T follicular helper cell (primary cell): ENCODE measurements around the gene RFTN1.

ENCODE experiments used
- DNase-seq: peaks from one replicate; pipeline ENCODE4 v3.0.0-alpha.2; 2020; ENCODE audit warnings: low read depth

Gene RFTN1

DNA sequence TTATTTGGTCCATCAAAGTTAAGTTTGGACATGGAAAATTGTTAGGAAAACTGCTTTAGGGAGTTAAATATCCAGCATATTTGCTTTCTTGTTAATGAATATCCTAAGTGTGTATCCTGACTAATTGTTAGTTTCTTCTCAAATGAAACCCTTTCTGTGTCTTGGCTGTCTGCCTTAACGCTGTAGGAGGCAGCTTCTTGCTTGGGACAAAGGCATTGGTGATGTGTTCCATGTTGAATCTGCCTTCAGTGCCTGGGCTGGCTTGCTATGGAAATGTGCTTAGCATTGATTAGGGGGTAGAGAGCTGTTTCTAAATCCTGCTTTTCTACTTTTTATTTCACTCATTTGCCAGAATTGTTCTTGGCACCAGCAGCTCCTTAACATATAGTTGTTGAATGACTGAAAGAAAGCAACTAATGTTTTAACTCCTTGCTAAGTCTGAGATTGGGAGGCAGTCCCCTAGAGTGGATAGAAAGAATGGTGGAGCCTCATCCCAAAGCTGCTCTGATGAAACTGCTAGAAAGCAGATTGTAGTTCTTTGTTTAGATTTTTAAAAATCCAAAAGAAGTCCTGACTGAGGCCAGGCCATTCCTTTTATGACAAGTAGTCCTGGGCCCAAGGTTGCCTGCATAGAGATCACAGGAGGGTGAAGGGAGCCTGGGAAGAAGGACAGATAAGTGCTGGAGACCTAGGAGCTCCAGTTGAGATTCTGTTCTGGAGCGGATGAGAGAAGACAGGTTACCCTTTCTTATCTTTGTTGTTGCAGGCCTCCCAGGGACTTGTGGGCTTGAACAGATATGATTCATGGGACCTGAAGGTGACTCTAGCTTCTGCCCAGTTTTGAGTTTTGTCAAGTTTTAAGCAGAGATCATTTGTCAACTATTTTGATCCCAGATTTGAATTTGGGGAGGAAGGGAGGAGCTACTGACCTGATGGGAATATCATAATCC is 209.2 kb downstream of the RFTN1 start:
- DNase-seq, result no peak

GRCh38 chr3:16303037-16303575 is 210.4 kb downstream of the RFTN1 start:
- DNase-seq, result no peak

DNA sequence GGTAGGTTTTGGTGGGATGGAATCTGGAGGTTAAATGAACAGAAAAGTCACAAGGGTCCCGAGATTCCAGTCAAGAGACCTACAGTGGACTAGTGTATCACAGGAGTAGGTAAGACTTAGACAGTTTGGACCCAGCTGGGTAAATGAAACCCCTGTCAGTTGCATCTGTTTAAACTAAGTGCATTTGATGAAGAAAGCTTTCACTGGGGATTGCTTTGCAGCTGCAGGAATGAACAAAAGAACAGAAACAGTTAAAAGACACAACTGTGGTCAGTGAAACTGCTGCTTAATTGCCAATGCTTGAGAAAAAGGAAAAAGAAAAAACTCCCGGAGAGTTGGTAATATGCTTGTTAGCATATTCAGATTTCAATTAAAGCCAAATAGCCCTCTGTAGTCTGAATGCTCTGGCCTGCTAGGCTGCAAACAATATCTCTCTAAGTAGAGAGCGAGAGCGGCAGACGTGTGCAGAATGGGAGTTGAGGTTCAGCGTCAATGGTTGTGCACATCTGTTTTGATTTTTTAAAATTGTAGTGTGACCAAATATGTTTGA is 211.3 kb downstream of the RFTN1 start:
- no peak for DNase-seq

GRCh38 chr3:16301507-16301906 is 212.0 kb downstream of the RFTN1 start:
- no peak for DNase-seq

GRCh38 chr3:16300881-16301359 is 212.6 kb downstream of the RFTN1 start:
- DNase-seq, result peak; percentile 37

DNA sequence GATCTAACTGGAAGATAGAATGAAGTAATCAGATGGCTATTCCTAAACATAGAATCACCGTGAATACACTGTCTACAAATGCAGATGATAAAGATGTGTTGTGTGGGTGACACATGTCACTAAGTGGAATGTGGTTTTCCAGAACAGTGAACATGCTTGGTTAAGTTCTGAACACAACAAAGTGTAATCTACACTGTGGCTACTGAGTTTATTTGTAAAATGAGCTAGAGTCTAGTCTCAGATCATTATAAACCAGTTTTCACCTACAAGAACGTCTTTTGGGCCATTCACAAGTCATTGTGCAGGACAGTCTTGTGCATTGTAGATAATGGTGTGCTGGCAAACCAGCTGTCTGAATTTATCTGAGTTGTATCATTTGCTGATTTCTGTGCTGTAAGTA is 213.2 kb downstream of the RFTN1 start:
- no peak for DNase-seq

- no peak for DNase-seq
These were observed 213.8 kb downstream of the RFTN1 start for GRCh38 chr3:16299746-16300145.

- no peak for DNase-seq
These were observed 214.6 kb downstream of the RFTN1 start for GRCh38 chr3:16298891-16299290.

DNA sequence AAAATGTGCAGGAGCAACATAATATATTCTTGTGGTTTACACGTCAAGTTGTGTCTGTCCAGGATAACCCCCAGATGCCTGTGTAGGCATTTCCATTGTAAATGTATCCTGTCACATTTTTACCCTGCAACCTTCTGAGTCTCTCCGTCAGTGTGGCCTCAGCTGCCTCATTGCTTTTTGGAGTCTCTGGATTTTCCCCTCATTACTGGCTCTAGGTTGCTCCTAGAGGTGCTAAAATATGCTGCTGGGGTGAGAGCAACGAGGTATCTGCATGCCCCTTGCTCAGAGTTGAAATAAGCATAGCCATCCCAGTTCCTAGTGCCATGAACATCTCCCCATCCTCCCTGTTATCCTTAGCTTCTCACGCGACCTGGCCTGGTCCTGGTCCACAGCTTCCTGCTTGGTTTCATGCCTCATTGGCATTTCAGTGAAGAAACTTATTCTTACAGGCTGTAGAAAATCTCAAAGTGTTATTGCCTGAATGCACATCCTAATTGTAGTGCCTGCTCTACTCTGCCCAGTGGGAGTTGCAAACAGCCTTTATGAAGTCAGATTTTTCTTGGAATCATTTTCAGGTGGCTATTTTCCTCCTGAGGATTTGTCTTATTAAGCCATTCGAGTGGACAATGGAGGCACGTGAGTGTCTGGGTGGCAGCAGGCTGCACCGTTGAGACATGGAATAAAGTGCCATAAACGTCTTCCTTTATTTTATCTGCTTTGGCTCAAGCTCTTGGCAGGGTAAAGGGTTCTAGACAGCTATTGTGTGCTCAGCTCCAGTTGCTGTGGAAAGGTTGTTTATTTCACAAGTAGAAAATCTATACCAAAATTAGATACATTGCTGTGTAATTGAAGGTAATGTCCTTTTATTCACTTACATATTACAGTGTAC is 215.3 kb downstream of the RFTN1 start:
- DNase-seq, result no peak

DNA sequence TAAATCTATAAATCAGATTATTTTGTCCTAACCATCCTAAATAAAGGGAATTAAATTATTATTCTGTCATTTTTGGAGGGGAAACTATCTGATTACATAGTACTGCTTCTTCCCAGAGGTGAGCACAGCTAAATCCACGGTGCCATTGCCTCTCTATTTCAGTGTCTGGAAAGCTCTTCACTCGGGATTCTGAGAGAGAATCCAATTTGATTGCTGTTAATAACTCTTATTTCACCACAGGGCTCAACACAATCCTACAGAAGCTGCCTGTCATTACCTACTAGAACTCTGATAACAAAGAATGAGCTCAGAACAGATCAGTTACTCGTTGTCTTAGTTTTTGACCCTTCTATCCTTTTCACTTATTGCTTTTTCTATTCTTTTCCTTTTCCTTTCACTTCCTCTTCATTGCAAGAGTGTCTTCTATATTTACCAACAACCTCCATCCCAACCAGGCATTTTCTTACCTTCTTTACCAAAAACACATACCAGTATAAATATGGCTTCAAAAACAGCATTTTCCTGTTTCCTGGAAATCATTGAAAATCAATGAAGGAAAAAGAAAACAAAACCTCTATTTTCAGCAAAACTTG is 218.1 kb downstream of the RFTN1 start:
- DNase-seq, result no peak

DNA sequence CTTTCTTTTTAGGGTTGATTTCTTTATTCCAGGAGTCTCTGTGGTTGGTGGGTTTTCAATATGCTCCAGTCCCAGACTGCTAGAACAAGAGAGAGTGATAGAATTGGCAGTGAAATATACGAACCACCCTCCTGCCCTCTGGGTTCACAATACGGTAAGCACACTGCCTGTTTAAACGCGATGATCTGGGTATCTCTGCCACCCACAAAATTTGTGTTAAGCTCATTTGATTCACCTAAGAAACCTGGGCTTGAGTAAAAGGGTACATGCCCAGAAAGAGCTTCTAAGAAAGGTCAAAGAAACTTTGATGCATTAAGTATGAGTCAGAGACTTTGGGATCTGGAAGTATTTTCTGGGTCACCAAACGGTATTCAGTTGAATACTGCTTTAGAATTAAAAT is 218.7 kb downstream of the RFTN1 start:
- DNase-seq, result no peak

DNA sequence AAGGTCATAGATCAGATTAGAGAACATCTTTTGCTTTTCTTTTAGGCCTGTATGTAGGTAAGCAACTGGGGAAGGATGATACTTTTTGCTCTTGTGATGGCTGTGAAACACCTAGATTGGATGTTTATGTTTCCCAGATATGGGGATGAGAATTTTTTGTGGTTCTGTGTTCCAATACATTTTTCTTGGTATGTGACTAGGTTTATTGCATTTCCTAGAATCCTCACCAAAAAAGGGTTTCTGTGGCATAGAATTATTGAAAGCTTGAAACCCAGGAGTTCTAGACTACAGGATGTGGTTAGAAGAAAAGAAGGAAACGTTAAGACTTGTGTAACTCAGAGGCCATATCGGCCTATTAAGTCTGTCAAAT is 222.7 kb downstream of the RFTN1 start:
- DNase-seq, result no peak

DNA sequence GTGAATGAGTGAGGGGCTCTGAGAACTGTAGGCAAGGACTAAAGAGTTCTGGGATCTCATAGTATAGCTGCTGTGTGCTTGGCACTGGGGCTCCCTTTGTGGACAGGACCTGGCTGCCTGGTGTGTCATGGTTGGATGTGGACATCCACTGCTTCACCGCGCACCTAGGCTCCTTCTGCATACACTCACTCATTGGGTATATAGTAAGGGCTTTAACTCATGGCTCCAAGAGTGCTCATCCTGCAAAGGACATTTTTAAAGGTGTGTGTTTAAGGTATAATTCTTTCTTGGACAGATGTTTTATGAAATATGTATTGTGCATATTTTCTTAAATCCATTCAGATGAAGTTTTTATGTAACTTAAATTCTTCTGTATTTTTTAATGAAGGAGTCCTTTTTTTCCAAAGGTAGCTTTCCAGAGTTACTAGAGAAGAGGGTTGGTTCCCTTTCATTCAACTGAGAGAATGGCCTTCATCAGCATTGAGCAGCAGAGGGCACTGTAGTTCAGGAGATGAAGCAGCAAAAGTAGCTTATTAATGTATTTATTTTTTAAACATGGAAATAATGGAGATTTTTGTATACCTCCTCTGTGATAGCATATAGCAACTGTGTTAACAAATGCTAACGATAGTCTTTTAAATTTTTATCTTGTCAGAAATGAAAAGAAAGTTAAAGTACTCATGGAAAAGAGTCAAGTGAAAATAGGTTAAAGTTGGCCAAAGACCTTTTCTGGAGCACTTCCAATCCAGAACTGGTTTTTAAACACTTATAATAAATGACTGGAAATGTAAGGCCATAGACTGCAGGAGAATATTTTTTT is 223.3 kb downstream of the RFTN1 start:
- DNase-seq, result peak; percentile 49

- DNase-seq, result no peak
These were observed 224.2 kb downstream of the RFTN1 start for GRCh38 chr3:16289144-16289889.

DNA sequence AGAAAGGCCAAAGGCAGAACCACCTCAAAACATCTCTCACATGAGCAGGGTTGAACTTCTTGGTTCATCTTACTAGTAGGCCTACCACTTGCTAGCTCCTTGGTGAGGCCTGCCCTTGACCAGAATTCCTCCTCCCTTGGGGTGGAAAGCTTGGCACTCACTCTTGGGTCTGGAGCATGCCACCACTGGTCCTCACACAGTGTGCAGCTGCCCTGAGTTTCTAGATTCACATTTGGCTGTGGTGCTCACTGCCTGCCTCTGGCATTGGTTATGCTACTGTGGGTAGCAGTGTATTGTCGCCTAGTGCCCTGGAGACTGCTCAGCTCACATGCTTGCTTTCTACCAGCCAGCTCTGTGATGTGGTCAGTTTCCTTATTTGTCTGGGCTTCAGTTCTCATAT is 224.8 kb downstream of the RFTN1 start:
- no peak for DNase-seq

GRCh38 chr3:16286751-16287543 is 226.6 kb downstream of the RFTN1 start:
- DNase-seq, result no peak

DNA sequence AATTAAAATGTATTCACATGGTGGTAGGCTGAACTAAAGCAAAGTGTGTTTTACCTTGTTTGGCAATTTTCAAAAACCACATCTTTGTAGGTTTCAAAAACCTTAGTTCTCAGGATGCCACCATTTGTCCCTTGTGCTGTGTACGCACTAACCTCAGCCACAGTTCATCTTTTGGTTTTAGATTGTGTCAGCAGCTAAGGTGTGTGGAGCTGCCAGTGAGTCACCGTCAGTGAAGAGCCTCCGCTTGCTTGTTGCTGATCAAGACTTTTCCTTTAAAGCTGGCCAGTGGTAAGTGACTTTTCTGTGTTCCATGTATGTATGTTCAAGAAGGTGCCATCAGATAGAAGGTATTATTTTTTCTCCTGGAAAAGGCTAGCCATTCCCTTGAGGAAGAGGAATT is 227.3 kb downstream of the RFTN1 start:
- peak; percentile 62 for DNase-seq

DNA sequence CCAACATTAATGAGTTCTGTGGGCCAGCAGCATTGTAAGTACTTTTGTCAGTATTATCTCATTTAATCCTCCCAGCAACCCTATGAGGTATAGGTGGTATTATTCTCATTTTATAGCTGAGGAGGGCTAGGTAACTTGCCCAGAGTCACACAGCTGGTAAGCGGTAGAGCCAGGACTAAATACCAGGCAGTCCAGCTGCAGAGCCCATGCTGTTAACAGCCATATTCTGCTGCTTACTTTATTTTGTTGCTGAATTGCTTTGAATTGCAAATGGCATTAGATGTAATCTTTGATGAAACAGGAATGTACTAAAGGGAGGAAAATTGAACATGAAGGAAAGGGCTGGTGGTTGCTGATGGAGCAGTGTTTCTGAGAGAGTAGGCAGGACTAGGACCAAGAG is 228.9 kb downstream of the RFTN1 start:
- DNase-seq, result no peak

DNA sequence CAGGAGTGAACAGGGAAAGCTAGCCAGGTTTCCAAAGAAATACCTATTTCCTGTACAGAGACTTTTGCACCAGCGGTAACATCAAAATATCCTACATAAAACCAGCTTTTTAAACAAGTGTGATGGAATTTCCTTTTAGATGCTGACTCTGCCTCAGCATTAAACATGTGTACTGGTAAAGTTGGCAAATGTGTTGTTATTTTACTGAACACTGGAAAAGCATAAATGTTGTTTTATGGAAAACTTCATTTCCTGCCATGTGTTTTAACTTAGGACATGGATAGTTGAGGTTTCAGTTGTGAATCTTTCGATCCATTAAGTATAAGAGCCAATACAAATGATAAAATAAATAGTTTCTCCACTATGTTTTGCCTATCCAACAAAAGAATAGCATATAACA is 232.8 kb downstream of the RFTN1 start:
- no peak for DNase-seq
